GM21515 (cell line): ENCODE data around the gene PRPSAP1.
A peak's percentile ranks its signal among the peaks of the same experiment; 100 is the strongest.
"Not testable (repeated sequence)": the region's sequence is repeated elsewhere in the genome, so short reads cannot be mapped to it uniquely, and the experiment has no call there.

Source experiments
- ATAC-seq: cut with Tn5 transposase; IDR thresholded peaks from one replicate; pipeline ENCODE4 v1.9.1; 2021; ENCODE audit not compliant: unreplicated experiment

Gene PRPSAP1

DNA sequence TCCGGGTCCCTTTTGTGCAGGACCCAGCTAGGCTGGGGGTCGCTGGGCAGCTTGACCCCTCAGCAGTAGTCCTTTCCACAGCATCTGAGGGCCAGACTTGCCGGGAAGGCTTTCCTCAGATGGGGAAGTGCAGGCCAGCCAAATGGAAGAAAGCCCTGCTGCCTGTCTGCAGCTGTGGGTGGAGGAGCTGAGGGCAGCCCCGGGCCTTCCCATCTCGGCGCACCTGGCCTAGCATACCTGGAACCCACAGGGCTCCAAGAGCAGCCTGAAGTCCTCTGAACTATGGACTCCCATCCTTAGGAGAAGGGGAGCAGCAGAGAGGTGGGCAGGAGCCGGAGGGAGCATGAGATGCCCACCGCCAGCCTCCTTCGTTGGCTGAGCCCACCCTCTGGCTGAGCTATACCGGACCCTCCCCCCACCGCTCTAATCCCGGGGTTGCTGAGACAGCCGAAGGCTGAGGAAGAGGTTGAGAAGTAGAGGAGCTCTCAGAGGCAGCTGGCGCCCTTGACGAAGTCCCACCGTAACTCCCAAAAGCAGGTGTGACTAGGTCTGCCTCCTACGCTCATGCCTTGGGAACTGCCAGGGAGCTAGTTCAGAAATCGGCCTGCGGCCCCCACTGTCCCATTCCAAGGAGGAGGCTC, 75.3 kb downstream of the PRPSAP1 start:
- ATAC-seq = no peak

DNA sequence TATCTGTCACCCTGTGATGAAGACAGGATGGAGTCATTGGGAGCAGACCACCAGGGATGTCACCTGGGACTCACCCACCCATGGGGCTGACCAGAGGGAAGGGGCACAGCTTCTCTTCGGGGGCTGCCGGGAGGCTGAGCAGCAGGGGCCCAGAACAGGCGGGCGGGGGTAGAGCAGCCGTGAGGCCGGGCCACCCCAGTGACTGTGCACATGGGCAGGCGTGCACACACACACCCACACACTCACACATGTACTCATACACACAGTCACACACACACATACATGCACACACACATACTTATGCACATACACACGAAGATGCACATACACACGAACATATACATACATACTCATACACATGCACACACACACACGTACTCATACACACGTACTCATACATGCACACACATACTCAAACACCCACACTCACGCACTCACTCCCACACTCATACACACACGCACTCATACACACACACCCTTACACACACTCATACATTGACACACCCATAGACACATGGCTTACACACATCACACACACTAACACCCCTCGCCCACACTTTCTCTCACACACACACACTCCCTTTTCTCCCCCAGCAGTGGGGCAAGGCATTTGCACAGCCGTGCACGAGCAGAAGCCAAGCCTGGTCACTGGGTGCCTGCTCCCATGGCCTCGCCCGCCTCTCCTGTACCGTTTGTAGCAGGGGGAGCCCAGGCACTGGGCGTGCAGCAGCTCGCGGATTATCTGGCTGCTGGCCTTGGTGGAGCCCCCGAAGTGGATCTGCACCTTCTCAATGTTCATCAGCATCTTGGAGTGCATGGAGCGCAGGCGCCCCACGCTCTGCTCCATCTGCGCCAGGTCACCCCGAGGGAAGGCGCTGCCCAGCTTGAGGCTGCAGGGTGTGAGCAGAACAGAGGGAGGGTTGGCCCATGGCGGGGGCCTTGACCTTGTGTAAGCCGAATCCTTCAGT, 76.1 kb downstream of the PRPSAP1 start:
- no peak for ATAC-seq

DNA sequence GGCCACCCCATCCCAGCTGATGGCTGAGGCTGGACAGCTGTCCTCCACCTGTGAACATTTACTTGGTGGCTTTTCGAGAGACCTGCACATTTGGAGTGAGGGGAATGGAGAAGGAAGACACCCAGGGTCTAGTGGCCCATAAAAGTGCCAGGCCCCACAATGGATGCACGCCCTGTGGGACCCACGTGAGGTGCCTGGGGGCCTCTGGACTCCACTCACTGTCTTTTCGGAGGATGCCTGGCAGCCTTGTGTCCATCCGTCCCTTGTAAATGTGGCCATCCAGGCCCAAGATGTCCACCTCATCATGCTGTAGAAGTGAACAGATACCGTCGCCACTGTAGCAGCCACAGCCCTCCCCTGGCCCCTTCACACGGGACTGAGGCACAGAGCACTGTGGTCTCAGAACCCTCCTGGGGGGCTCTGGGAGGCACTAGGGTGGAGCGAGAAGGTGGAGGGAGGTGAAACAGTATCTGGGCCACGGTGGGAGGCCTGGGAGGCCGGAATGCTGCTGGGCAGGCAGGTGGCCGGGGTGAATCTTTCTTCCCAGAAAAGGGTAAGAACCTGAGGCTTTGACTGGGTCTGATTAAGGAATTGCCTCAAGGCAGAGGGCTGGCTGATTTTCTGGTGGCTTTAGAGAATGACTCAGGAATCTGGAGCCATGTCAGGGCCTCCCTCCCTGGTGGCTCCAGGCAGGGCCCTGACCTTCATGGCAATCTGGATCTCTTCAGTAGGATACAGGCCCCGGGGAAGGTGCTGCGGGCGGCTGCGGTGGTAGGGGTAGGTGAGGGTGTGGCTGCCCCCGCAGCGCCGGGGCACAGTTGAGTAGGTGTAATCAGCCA, 77.0 kb downstream of the PRPSAP1 start:
- ATAC-seq = no peak

DNA sequence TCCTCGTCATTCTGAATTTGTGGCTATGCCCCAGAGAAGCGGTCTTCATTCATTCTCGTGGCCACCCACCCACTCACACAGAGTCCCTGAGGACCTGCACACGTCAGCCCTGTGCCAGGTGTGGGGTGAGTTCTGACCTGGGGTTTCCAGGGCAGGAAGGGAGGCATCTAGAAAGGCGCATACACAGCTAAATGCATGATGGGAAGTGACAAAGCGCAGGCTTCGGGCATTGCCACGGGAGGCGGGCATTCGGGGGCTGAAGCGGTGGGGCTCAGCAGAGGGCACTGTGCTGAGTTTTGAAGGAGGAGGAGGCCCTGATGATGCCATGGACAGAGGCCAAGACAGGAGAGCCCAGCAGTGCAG, 77.7 kb downstream of the PRPSAP1 start:
- ATAC-seq = no peak

DNA sequence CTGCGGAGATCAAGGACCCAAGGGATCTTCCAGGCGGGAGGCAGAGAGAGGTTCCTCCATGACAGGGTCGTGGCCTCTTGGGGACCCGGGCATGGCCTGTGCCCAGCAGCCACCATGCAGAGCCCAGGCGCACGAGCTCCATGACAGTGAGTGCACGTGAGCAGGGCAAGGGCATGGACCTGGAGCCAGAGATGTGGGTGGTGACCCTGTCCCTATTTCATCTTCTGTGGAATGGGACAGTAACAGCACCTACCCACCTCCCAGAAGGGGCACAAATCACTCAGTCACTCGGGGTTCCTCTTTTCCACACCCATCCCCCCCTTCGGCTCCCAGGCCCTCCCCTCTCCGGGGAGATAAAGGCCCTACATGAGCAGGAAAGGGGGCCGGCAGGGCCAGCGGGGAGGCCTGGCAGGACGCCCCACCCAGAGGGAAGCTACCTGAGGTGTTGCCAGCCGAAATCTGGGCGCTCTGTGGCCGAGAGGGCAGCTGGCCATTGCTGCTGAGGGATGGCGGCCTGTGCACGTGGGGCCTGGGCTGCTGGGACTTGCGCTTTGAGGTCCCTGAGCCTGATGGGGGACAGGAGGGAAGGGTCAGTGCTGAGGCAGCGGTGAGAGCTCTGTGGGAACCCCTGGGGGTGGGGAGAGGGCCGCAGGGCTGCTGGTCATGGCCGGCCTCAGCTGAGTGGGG, 78.2 kb downstream of the PRPSAP1 start:
- no peak for ATAC-seq

DNA sequence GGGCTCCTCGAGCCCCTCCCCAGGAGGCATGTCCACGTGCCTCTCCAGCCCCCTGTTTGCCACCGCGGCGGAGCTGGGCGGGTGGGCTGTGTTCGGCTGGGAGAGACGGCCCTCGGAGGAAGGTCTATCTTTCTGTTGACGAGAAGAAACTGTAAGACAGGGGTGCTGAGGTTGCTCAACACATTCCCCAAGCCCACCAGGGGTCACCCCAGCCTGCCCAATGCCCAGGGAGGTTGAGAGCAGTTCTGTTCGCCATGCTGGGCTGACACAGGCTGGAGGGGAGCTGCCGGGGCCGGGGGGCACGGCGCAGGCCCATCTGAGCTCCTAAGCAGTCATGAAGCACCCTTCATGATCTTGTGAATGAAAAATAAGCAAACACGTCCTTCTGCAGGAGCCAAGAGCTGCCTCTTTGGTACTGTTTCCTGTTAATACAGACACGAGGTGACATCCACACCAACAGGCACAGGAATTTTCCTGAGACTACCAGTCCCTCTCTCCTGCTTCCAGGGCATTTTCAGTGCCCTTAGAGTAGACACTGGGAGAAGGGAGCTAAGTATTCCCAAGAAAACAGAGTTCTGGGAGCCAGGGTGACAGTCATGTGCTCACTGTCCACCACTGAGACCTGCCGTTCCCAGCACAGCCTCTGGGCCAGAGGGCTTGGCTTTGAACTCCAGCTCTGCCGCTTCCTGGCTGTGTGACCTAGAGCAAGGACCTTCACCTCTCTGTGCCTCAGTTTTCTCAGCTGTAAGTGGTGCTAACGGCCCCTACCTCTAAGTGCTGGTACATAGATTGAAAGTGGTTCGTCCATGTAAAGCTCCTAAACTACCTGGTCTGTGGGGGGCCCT, 79.4 kb downstream of the PRPSAP1 start:
- no peak for ATAC-seq

DNA sequence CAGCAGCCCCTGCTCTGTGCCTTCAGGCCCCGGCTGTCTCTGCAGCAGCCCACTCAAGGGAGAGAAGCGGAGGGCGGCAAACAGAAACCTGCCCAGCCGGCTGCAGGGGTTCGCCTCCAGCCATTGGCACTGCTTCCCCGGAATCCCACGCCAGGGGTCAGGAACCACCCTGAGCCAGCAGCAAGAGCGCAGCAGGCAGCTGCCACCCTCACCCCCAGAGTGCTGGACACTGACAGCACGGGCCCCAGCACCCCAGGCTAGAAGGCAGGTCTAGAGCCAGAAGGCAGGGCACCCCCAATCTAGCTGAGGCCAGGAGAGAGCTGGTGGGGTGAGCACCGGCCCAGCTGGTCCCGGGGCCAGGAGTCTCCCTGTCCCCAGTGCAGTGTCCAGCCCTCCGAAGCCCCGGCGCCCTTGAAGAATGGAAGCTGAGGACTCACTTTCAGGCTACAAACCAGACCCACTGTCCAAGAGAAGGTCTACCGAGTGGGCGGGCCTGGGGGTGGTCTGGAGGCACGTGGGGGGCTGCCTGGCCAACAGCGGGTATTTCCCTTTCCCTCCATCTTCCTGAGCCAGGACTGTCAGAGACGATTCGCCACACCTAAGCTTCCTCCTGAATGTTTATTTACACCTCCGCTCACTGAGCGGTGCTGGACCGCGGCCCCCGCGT, 80.1 kb downstream of the PRPSAP1 start:
- no peak for ATAC-seq

DNA sequence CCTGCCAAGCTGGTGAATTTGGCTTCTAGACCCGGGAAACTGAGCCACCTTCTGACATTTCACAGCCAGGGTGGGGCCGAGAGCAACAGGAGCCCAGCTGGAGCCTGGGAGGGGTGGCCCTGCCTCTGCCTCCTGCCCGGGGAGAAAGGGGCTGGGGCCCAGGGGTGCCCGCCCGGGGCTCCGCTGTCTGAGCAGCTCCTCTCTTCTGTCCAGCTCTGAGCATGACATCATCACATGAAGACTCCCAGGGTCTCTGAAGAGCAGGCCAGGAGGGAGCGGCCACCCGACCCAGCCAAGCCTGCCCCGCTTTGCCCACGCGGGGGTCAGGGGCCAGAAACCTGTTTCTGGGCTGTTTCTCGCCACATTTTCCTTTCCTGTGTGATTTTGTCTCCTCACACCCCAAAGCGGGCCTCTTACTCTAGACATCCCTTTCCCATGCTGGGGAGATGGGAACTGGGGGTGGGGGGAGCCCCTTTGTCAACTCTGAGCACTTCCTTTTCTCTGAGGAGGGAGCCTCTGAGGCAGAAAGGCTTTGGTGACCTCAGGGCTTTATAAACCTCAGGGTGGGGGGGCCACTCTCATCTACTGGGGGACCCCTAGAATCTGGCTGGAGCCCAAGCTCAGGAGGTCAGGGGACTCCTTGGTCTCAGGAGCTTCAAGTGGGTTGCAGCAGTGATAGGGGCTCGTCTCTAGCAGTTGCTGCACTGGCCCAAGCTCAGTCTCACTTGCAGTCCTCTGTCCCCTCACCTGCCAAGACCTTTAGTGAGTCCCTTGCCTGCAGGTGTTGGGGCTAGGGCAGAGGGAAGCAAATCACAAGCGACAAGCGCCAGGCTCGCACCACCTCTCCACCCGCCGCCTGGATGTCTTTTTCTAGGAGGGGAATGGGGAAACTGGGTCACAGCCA, 80.9 kb downstream of the PRPSAP1 start:
- ATAC-seq = peak; percentile 8

DNA sequence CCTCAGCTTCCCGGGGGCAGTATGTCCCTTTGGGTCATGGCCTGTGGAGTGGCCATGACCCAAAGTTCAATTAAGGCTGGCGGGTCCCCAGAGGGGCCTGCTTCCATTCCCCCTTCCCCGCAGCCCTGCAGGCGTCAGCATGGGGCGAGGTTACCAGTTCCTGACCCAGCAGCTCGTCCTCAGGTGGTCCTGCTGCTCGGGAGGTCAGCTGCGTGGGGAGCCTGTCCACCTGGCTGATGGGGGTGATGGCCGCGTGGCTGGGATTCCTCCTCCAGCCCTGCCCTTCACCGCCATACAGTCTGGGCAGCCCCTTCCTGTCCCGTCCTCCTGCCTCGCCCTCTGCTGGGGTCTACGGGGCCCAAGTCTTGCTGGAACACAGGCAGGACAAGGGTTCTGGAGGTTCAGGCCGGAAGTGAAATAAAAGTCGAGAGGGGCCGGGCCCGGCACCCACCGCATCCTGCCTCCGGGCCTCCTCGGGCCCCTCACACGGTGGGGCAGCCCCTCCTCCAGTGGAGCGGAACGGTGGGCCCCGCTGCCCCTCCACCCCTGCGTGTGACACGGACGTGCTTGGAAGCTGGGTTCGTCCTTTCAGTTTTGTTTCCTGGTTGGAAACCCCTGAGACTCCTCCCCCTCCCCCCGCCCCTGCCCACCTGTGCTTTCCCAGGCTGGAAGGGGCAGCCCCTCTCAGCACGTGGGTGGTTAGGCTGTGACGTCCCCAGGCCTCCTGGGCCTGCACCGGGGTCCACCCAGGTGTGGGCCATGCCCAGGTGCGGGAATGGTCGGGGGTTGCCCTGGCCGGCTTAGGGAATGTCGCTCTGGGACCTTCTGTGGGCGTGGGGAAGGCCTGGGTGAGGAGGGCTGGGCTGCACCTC, 81.8 kb downstream of the PRPSAP1 start:
- ATAC-seq = peak; percentile 42

DNA sequence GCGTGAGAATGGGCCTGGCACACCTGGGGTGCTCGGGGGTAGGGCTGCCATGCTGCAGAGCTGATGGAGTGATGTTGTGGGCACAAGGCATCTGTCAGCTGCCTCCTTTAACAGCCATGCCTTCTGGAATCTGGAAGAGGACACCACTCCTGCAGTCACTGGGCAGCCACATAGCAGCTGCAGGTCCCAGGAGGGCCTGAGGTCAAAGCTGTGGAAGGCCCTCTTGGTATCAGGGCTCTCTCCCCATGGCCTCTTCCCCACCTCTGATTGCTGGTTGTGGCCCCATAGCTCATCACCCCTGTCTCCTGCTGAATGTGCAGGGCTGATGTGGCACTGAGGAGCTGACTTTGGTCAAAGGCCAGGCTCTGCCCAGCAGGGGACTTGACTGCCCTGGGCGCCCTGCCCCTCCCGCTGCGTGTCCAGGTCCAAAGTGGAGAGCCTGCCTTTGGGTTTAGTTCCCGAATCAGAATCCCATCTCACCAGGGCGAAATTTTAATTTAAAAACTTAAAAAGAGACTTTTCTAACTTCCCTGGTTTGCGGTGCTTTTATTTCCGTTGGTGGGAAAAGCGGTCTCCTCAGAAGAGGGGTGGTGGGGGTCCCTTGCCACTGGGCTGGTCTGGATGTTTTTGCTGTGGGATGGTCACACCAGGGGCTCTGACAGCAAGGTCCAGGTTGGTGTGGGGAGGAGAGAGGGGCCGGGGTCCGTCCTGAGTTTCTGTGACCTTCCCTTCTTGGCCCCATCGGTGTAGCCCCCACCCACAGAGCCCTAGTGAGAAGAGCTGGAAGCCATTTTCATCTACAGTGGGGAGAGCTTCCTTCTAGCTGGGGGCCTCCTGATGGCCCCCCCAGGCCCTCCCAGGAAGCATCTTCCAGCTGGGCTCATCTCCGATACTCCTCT, 82.7 kb downstream of the PRPSAP1 start:
- no peak for ATAC-seq

DNA sequence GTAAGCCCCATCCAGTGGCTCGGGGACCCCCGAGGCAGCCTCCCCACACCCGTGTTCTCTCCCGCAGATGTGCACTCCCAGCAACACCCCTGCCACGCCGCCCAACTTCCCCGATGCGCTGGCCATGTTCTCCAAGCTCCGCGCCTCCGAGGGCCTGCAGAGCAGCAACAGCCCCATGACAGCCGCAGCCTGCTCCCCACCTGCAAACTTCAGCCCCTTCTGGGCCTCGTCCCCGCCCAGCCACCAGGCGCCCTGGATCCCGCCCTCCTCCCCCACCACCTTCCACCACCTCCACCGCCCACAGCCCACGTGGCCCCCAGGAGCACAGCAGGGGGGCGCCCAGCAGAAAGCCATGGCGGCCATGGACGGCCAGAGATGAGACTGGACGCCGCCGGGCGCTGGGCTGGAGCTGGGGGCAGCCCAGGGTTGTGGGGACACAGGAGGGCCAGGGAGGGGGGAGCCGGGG, 83.6 kb downstream of the PRPSAP1 start:
- ATAC-seq = no peak

DNA sequence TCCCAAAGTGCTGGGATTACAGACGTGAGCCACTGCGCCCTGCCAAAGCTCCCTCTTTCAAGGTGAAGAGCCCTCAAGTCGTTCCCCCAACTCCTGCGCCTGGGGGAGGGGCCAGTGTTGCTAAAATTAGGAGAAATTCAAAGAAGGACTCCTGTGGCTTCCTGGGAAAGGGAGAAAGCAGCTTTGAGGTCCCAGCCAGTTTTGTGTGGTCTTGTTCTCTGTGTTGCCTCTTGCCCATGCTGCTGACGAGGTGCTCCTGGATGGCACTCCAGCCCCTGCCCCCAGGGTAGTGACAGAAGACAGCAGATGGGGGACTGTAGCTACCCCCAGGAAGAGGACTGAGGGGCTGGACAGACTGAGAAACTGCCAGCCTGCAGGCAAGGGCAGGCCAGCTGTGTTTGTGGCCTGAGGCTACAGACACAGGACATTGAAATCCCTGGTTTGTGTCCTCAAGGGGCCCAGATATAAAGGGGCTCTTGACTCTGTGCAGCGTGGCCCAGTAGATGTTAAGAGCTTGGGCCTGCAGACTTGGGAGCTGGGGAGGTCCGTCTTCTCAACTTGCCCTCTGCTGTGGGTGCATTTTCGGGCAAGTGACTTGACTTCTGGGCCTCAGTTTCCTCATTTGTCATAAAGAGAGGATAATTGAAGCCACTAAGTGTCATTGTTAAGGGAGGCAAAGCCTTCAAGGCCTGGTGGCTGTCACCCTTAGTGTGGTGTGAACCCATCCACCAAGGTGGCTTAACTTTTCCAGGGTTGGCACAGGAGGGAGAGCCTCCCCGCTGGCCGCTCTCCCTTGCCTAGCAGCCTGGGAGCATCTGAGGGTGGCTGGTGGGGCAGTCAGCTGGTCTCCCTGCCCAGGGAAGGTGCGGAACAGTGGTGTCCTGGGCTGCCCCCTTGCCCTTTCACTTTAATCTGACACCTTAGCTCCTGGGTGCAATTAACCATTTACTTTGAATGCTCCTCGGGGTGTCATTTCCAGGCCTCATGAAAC, 84.4 kb downstream of the PRPSAP1 start:
- no peak for ATAC-seq

DNA sequence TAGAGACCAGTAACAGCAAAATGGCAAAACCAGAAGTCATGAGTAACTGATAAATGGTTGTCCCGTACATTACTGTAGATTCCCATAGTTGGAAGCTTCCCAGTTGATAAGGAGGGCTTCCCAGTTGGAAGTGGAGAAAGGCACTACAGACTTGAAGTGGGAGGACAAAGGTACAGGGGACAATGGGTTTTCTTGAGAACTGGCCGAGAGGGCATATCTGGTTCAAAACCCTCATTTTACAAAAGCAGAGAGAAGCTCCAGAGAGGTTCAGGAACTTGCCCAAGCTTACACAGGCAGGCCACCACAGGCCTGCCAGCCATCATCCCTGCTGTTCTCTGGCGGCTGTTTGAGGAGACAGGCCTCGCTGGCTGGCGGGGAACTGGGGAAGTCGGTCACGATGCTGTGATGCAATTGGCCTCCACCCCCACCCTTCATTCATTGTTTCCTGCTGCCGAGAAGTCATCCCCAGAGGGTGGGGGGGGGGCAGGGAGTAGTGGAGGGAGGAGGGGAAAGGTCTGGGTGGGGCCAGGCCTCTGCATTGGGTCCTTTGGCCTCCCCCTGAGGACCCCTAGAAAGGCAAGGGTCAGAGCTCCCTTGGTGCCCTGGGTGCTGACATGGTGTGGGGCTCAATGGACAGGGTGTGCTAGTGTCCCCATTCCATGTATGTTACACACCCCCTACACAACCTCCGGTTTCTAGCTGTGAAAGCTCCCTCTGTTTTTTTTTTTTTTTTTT, 85.5 kb downstream of the PRPSAP1 start:
- no peak for ATAC-seq

DNA sequence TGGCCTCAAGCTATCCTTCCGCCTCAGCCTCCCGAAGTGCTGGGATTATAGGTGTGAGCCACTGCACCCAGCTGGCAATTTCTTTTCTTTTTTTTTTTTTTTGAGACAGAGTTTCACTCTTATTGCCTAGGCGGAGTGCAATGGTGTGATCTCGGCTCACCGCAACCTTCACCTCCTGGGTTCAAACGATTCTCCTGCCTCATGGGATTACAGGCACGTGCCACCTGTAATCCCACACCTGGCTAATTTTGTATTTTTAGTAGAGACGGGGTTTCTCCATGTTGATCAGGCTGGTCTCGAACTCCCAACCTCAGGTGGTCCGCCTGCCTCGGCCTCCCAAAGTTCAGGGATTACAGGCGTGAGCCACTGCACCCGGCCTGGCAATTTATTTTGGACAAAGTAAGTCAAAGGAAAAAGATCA, 86.1 kb downstream of the PRPSAP1 start:
- not testable (repeated sequence) for ATAC-seq
